ENCODE measurements around the gene HPS4. TPM values are rescaled to one million over a fixed set of nuclear protein-coding genes. Genes with fewer than 3 reads are reported as not detected.

HPS4 gene
- total and polyA plus RNA-seq, 11 donors = 6.2 to 15.0 (median 9.3) TPM

GRCh38 chr22:26527167-26527566 lies 43.6 kb upstream of the HPS4 start:
- H3K36me3 ChIP-seq = peaks cover 0 to 84% (median 58%) of the 10 kb centered on the region in 9 donors
- no peaks in the 10 kb centered on the region for H3K27me3 ChIP-seq
- ATAC-seq = peak in 1 of 4 donors; percentile 57
- H3K4me3 ChIP-seq = peak overlapping the region in 1 of 12 donors; percentile 1
- no peaks in the 10 kb centered on the region for H3K9me3 ChIP-seq
- intact Hi-C loops (cut with DNase I) = no loop called here
- WGBS, 4 donors = 40 to 68% (median 50%) methylated on average over 3 of the region's 3 CpGs
- no peak for DNase-seq
- TF ChIP-seq CTCF (IDR thresholded peaks at IDR 0.05) = no peak
- TF ChIP-seq POLR2A (IDR thresholded peaks at IDR 0.05) = no peak
- peak overlapping the region in 11 of 12 donors; percentile 33 to 87 (median 77) for H3K27ac ChIP-seq
- peaks cover 0 to 35% (median 10%) of the 10 kb centered on the region in 12 donors for H3K4me1 ChIP-seq

GRCh38 chr22:26525946-26526564 lies 42.5 kb upstream of the HPS4 start:
- Histone ChIP-seq H3K27ac (peak overlapping the region in 8 of 12 donors; percentile 65 to 87 (median 74)), H3K36me3 (peaks cover 0 to 73% (median 48%) of the 10 kb centered on the region in 9 donors), H3K27me3 (no peaks in the 10 kb centered on the region), H3K4me1 (peaks cover 0 to 35% (median 10%) of the 10 kb centered on the region in 12 donors), H3K4me3 (no peak overlapping the region), H3K9me3 (no peaks in the 10 kb centered on the region)
- ATAC-seq = no peak
- intact Hi-C loops (cut with DNase I) = no loop called here
- DNase-seq = no peak
- 71 to 73% (median 72%) methylated on average over 7 of the region's 7 CpGs for WGBS, 4 donors
- TF ChIP-seq CTCF (IDR thresholded peaks at IDR 0.05) (no peak), POLR2A (IDR thresholded peaks at IDR 0.05) (no peak)

GRCh38 chr22:26524870-26525269 lies 41.3 kb upstream of the HPS4 start:
- Histone ChIP-seq H3K27ac (peak overlapping the region in 11 of 12 donors; percentile 17 to 87 (median 35)), H3K4me1 (peaks cover 0 to 35% (median 10%) of the 10 kb centered on the region in 12 donors), H3K27me3 (no peaks in the 10 kb centered on the region), H3K36me3 (peaks cover 0 to 61% (median 36%) of the 10 kb centered on the region in 9 donors), H3K4me3 (no peak overlapping the region), H3K9me3 (no peaks in the 10 kb centered on the region)
- no peak for TF ChIP-seq POLR2A (IDR thresholded peaks at IDR 0.05)
- TF ChIP-seq CTCF (IDR thresholded peaks at IDR 0.05) = no peak
- 52 to 69% (median 60%) methylated on average over 4 of the region's 4 CpGs for WGBS, 4 donors
- DNase-seq (no peak), ATAC-seq (no peak)
- intact Hi-C loops (cut with DNase I) = no loop called here

- ATAC-seq (no peak), DNase-seq (no peak)
- no peak overlapping the region for H3K27ac ChIP-seq
- no peak overlapping the region for H3K4me3 ChIP-seq
- TF ChIP-seq POLR2A (IDR thresholded peaks at IDR 0.05) (no peak), CTCF (IDR thresholded peaks at IDR 0.05) (no peak)
- peaks cover 0 to 27% (median 6%) of the 10 kb centered on the region in 12 donors for H3K4me1 ChIP-seq
- peaks cover 0 to 40% (median 25%) of the 10 kb centered on the region in 9 donors for H3K36me3 ChIP-seq
- intact Hi-C loops (cut with DNase I) = no loop called here
- WGBS, 4 donors = 83 to 94% (median 91%) methylated on average over 4 of the region's 4 CpGs
- H3K27me3 ChIP-seq = no peaks in the 10 kb centered on the region
- H3K9me3 ChIP-seq = no peaks in the 10 kb centered on the region
Measured at GRCh38 chr22:26522592-26522991, 39.0 kb upstream of the HPS4 start.

All from heart left ventricle (tissue), 16 donors.